ENCODE results near the gene HOOK2.
A peak's percentile ranks its signal among the peaks of the same experiment; 100 is the strongest.

The HOOK2 gene

DNA sequence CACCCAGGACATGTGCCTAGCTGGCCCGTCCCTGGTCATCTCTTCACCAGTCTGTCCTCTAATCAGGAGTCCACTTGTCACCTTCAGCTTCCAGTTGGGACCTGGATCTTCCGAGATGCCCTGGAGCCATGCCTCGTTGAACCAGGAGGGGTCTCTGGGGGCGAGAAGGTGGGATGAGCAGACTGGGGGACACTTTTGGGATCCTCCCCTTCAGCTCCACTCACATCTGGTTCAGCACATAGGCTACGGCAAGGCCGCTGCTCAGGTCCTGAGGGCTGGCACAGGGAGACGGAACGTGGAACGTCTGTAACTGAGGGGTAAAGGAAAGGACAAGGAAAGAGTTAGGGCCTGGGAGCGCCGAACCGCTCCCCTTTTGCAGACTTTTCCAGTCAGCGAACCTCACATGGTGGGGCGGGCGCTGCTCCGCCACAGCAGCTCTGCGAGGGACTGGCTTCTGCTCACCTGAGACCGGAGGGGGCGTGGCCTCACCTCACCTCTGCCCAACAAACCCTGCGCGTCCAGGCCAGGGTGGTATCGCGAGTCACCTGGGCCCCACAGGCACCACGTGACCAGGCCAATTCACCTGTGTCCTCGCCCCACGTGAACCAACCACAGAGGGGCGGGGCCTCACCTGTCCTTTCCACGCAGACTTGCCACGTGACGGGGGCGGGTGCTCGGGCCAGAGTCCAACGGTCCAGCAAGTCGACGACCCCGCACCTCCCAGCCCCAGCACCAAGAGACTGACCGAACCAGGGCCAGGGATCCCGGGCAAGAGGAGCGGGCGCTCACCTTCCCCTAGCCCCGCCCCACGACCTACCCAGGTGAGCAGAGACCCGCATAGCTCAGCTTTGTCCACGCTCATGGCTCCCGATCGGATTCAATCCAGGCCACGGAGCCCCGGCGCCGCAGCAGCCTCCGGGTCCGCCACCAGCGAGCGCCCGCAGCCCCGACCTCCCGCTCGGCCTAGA, at the start of gene HOOK2 (continued):
- TF ChIP-seq, protein P1, sequence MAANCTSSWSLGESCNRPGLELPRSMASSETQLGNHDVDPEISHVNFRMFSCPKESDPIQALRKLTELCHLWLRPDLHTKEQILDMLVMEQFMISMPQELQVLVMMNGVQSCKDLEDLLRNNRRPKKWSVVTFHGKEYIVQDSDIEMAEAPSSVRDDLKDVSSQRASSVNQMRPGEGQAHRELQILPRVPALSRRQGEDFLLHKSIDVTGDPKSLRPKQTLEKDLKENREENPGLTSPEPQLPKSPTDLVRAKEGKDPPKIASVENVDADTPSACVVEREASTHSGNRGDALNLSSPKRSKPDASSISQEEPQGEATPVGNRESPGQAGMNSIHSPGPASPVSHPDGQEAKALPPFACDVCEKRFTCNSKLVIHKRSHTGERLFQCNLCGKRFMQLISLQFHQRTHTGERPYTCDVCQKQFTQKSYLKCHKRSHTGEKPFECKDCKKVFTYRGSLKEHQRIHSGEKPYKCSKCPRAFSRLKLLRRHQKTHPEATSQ (tag by site-specific recombination; IDR thresholded peaks at IDR 0.05): 0 out of 2 replicates have a peak, but pooled peaks have one; percentile 21
- TF ChIP-seq KLF10 (tag by site-specific recombination; IDR thresholded peaks at IDR 0.05) (0 out of 2 replicates have a peak, but pooled peaks have one; percentile 12), ZNF16 (tag by site-specific recombination; IDR thresholded peaks at IDR 0.05; ENCODE audit: low read depth) (no peak), GLIS2 (tag by site-specific recombination; IDR thresholded peaks at IDR 0.05) (no peak), ZNF174 (tag by site-specific recombination; IDR thresholded peaks at IDR 0.05) (no peak), ZNF558 (tag by site-specific recombination; IDR thresholded peaks at IDR 0.05) (no peak), ZNF76 (tag by site-specific recombination; IDR thresholded peaks at IDR 0.05; ENCODE audit: borderline replicate concordance, low read depth) (no peak), ZNF24 (tag by site-specific recombination; IDR thresholded peaks at IDR 0.05) (no peak), MEIS1 (CRISPR knock-in tag; IDR thresholded peaks at IDR 0.05; ENCODE audit: borderline replicate concordance) (no peak), ZNF600 (tag by site-specific recombination; IDR thresholded peaks at IDR 0.05) (peak; percentile 77), KLF16 (tag by site-specific recombination; IDR thresholded peaks at IDR 0.05) (peak; percentile 18; the same call in 1 of the 2 replicates), KLF9 (tag by site-specific recombination; IDR thresholded peaks at IDR 0.05; ENCODE audit: low read depth) (peak; percentile 92), PRDM1 (tag by site-specific recombination; IDR thresholded peaks at IDR 0.05) (no peak), MYNN (tag by site-specific recombination; IDR thresholded peaks at IDR 0.05; ENCODE audit: borderline replicate concordance) (no peak), ZNF791 (tag by site-specific recombination; IDR thresholded peaks at IDR 0.05) (no peak), ZNF707 (tag by site-specific recombination; IDR thresholded peaks at IDR 0.05) (no peak), ZNF169 (tag by site-specific recombination; IDR thresholded peaks at IDR 0.05) (no peak), ZNF121 (tag by site-specific recombination; IDR thresholded peaks at IDR 0.05) (no peak), GLIS1 (tag by site-specific recombination; IDR thresholded peaks at IDR 0.05) (peak; percentile 29; the same call in 1 of the 2 replicates), ZNF274 (IDR thresholded peaks at IDR 0.05; ENCODE audit: low read length) (no peak), ZNF274 (tag by site-specific recombination; IDR thresholded peaks at IDR 0.05; ENCODE audit: borderline replicate concordance) (no peak), ZSCAN16 (tag by site-specific recombination; IDR thresholded peaks at IDR 0.05) (no peak), ZEB2 (tag by site-specific recombination; IDR thresholded peaks at IDR 0.05) (peak; percentile 25; the same call in 1 of the 2 replicates), ZNF510 (tag by site-specific recombination; IDR thresholded peaks at IDR 0.05; ENCODE audit: insufficient replicate concordance) (no peak), SCRT1 (tag by site-specific recombination; IDR thresholded peaks at IDR 0.05; ENCODE audit: borderline replicate concordance) (peak; percentile 45; the same call in 1 of the 2 replicates), ZNF433 (tag by site-specific recombination; IDR thresholded peaks at IDR 0.05; ENCODE audit: low read depth) (no peak), ZNF391 (tag by site-specific recombination; IDR thresholded peaks at IDR 0.05; ENCODE audit: borderline replicate concordance, low read depth) (no peak), WT1 (tag by site-specific recombination; IDR thresholded peaks at IDR 0.05) (no peak), KLF7 (tag by site-specific recombination; IDR thresholded peaks at IDR 0.05; ENCODE audit: borderline replicate concordance) (no peak)
- TF ChIP-seq, protein P2, sequence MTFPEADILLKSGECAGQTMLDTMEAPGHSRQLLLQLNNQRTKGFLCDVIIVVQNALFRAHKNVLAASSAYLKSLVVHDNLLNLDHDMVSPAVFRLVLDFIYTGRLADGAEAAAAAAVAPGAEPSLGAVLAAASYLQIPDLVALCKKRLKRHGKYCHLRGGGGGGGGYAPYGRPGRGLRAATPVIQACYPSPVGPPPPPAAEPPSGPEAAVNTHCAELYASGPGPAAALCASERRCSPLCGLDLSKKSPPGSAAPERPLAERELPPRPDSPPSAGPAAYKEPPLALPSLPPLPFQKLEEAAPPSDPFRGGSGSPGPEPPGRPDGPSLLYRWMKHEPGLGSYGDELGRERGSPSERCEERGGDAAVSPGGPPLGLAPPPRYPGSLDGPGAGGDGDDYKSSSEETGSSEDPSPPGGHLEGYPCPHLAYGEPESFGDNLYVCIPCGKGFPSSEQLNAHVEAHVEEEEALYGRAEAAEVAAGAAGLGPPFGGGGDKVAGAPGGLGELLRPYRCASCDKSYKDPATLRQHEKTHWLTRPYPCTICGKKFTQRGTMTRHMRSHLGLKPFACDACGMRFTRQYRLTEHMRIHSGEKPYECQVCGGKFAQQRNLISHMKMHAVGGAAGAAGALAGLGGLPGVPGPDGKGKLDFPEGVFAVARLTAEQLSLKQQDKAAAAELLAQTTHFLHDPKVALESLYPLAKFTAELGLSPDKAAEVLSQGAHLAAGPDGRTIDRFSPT (tag by site-specific recombination; IDR thresholded peaks at IDR 0.05): no peak
- TF ChIP-seq, protein P3, sequence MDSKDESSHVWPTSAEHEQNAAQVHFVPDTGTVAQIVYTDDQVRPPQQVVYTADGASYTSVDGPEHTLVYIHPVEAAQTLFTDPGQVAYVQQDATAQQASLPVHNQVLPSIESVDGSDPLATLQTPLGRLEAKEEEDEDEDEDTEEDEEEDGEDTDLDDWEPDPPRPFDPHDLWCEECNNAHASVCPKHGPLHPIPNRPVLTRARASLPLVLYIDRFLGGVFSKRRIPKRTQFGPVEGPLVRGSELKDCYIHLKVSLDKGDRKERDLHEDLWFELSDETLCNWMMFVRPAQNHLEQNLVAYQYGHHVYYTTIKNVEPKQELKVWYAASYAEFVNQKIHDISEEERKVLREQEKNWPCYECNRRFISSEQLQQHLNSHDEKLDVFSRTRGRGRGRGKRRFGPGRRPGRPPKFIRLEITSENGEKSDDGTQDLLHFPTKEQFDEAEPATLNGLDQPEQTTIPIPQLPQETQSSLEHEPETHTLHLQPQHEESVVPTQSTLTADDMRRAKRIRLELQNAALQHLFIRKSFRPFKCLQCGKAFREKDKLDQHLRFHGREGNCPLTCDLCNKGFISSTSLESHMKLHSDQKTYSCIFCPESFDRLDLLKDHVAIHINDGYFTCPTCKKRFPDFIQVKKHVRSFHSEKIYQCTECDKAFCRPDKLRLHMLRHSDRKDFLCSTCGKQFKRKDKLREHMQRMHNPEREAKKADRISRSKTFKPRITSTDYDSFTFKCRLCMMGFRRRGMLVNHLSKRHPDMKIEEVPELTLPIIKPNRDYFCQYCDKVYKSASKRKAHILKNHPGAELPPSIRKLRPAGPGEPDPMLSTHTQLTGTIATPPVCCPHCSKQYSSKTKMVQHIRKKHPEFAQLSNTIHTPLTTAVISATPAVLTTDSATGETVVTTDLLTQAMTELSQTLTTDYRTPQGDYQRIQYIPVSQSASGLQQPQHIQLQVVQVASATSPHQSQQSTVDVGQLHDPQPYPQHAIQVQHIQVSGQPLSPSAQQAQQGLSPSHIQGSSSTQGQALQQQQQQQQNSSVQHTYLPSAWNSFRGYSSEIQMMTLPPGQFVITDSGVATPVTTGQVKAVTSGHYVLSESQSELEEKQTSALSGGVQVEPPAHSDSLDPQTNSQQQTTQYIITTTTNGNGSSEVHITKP (tag by site-specific recombination; IDR thresholded peaks at IDR 0.05): no peak
- TF ChIP-seq, protein P4, sequence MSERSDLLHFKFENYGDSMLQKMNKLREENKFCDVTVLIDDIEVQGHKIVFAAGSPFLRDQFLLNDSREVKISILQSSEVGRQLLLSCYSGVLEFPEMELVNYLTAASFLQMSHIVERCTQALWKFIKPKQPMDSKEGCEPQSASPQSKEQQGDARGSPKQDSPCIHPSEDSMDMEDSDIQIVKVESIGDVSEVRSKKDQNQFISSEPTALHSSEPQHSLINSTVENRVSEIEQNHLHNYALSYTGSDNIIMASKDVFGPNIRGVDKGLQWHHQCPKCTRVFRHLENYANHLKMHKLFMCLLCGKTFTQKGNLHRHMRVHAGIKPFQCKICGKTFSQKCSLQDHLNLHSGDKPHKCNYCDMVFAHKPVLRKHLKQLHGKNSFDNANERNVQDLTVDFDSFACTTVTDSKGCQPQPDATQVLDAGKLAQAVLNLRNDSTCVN (tag by site-specific recombination; optimal IDR thresholded peaks at IDR 0.05): peak; percentile 42

Data from HEK293 (cell line).